HG02623 (cell line): ENCODE results near the gene CARD14.

Experiments used
- ATAC-seq: cut with Tn5 transposase; IDR thresholded peaks from one replicate; pipeline ENCODE4 v1.9.1; 2021; ENCODE audit warnings: moderate library complexity; ENCODE audit not compliant: unreplicated experiment

The CARD14 gene

DNA sequence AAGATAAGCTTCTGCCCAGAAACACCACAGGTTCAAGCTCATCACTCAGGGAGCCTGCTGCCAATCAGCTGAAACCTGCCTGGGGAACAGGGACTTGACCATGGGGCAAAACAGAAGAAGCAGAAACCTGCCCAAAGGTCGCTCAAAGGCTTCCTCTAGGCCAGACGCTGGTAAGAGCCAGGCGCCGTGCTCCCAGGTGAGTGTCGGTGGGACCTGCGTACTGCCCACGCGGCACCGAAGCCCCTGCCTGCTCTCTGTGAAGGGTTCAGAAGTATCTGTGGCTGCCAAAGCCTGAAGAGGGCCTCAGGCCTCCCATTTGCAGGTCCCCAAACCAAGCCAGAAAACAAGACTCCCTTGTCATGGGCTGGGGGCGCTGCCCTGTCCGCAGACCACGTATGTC is 39.9 kb downstream of the CARD14 start:
- no peak for ATAC-seq

GRCh38 chr17:80210348-80211108 is 40.7 kb downstream of the CARD14 start:
- no peak for ATAC-seq

GRCh38 chr17:80212109-80212508 is 42.3 kb downstream of the CARD14 start:
- ATAC-seq, result no peak

- no peak for ATAC-seq
These were observed 42.7 kb downstream of the CARD14 start for GRCh38 chr17:80212511-80212910.

DNA sequence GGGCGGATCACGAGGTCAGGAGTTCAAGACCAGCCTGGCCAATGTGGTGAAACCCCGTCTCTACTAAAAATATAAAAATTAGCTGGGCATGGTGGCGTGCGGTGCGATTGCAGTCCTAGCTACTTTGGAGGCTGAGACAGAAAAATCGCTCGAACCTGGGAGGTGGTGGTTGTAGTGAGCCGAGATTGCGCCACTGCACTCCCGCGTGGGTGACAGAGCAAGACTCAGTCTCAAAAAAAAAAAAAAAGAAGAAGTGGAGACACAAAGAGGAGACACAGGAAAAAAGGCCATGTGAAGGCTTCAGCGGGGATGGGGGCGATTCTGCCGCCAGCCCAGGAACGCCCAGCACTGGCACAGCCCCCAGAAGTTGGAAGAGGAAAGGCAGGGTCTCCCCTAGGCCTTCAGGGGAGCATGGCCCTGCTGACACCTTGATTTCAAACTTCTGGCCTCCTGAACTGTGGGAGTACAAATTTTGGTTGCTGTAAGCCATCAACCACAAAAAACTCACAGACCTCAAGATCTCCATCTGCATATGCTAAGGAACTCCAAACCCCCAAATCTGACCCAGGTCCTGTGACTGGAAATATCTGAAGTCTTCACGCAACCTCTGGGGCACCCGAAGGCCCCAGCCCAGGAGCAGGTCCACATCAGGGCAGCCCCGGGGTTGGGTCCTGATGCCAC is 43.3 kb downstream of the CARD14 start:
- ATAC-seq, result no peak

DNA sequence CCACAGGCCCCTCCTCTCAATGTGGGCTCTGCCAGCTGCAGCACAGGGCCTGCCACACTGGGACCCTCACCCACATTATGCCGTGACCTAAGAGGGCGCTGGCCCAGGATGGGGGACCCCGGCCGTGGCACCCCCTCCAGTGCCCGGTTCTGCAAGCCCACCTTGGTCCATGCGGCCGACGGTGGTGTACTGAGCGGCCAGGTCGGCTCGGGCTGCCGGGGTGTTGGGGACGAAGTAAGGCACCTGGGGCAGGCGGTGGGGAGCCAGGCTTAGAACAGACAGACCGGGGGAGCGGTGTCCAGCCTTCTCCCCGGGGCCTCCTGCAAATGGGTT is 43.8 kb downstream of the CARD14 start:
- no peak for ATAC-seq

DNA sequence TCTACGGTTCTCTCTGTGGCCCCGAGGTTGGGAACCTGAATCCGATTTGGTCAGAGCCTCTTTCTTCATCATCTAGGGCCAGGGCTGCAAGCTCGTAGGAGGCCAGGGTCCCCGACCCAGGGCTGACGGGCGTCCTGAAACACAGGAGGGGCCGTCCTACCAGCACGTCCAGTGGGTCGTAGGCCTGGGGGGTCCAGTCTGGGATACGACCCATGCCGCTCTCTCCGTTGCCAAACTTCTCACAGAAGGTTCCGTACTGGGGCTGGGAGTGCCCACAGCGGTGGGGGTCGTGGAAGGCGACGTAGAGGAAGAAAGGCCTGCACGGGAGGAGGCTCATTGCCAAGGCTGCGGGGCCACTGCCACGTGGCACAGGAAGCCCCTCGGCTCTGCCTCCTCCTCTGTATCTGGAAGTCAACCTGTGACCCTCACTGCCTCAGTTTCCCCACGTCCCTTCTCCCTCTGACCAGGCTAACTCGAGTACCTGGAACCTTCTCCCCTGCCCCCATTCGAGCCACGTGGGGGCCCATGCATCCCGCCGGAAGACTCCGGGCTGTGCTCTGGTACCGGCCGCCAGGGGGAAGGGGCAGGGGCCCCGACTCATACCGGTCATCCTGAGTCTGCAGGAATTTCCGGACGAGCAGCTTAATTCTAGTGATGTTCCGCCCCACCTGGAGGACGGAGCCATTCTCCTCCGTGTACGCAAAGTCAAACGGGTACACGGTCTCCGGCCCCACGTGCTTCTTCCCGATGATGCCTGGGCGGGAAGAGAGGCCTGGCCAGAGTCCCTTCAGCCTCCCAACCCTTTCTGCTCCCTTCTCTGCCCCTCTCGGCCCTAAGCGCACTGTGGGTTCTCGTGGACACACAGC is 44.4 kb downstream of the CARD14 start:
- ATAC-seq, result no peak

- ATAC-seq, result no peak
These were observed 45.0 kb downstream of the CARD14 start for GRCh38 chr17:80214878-80215210.

- ATAC-seq, result no peak
These were observed 46.9 kb downstream of the CARD14 start for GRCh38 chr17:80216473-80217456.

- ATAC-seq, result no peak
These were observed 48.0 kb downstream of the CARD14 start for GRCh38 chr17:80217703-80218362.

DNA sequence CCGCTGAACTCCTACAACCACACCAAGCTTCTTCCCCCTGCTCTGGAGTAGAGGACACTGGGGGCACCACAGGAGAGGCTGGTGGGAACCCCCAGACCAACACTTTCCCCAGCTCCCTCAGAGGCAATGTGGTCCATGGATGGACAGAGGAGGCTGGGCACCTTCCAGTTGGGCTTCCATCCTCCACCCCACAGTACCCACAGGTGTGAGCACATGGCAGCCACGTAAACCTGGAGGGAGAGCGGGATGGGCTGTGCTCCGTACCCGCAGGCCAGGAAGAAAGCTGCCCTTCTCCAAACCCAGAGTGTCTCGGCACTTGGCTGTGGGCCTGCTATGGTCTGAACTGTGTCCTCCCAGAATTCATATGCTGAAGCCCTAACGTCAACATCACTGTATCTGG is 48.6 kb downstream of the CARD14 start:
- no peak for ATAC-seq

DNA sequence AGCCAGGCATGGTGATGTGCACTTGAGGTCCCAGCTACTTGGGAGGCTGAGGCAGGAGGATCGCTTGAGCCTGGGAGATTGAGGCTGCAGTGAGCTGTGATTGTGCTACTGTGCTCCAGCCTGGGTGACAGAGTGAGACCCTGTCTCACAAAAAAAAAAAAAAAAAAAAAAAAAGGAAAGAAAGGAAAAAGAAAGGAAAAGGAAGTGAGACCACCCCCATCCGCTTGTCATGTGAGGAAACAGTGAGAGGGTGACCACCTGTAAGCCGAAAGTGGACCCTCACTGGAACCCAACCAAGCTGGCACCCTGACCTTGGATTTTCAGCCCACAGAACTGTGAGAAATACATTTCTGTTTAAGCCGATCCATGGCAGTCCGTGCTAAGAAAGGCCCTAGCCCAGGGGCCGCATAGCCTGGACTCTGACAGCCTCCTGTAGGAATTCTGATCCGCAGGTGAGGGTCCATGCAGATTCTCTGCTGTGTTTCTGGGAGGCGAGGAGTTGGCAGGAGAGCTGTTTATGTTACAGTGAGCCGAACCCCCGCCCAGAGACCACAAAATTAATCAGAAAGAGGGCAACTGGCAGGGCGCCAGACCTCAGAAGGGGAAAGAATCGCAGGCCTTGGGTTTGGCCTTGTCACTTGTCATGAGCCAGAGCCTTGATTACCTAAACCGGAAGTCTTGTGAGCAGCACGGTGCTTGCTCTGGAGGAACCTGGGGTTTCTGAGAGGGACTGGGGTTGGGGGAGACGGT is 49.4 kb downstream of the CARD14 start:
- no peak for ATAC-seq

DNA sequence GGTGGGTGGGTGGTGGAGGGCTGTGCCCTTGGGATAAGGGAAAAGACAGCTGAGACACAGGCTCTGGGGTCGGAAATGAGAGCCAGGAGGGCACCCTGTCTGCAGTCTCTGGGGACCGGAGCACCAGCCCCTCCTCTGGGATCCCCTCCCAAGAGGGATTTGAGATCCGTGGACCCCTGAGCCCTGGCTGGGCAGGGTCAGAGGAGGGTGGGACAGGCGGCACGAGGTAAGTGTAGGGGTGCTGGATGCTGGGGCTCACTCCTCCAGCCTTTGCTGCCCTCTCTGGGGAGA is 49.9 kb downstream of the CARD14 start:
- ATAC-seq, result no peak

DNA sequence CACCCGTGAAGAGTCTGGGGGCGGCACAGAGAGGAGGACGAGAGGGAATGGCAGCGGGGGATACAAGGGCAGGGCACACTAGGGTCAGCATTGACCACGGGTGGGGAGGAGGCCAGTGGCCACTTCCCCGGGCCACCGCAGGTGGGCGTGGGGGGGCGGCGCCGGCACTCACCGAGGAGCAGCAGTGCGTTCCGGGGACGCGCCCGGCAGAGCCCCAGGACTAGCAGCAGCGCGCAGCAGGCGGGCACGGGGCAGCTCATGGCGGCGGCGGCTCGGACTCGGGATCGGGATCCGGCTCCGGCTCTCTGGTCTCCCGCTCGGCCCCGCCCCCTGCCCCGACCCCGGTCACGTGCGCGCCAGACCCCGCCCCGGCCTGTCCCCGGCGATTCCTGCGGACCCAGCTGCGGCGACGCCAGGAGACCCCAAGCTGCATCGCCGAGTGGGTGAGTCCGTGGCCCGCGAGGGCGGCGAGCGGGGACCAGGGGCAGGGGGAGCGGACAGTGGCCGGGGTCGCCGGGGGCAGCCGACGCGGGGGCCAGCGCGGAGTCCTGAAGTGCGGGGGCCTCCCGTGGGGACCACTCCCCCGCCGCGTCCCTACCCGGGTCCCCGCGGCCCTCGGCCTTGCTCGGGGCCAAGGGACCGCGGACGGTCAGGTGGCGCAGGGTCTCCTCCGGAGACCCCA is 50.4 kb downstream of the CARD14 start, which contains the start of the genes SGSH and SLC26A11:
Gene SGSH (minus strand): TSS at position 280 of the 682 bp plus-strand sequence. CDS start 20 bp downstream, at position 260.
Gene SLC26A11 (plus strand): TSS at position 374 of the 682 bp plus-strand sequence. CDS start 1,134 bp downstream, outside the sequence.
- ATAC-seq, result no peak

- ATAC-seq, result no peak
These were observed 50.9 kb downstream of the CARD14 start for GRCh38 chr17:80220736-80221215.

DNA sequence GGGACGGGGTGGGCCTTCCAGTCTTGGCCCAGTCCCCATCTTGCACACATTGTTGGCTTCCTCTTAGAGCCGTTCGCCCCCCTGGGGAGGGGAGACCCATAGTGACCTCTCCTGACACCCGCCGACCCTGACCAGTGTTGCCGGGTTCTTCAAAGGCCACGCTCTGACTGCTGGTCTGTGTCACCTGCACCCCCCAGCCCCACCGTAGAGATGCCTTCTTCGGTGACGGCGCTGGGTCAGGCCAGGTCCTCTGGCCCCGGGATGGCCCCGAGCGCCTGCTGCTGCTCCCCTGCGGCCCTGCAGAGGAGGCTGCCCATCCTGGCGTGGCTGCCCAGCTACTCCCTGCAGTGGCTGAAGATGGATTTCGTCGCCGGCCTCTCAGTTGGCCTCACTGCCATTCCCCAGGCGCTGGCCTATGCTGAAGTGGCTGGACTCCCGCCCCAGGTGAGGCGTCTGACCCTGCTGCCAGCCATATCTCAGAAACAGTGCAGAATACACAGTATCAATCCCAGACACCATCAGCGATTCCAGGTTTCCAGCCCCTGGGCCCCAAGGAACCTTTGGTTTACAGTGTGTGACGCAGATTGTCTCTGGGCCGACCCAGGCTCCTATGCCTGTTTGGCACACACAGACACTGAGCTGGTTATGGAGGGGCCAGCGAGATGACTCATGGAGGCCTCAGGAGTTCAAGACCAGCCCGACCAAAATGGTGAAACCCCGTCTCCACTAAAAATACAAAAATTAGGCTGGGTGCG is 51.7 kb downstream of the CARD14 start:
- no peak for ATAC-seq

- ATAC-seq, result no peak
These were observed 52.7 kb downstream of the CARD14 start for GRCh38 chr17:80222376-80223141.
